ENCODE measurements around the gene ATRAID.
"Not testable (repeated sequence)": the region's sequence is repeated elsewhere in the genome, so short reads cannot be mapped to it uniquely, and the experiment has no call there.

ATRAID gene

DNA sequence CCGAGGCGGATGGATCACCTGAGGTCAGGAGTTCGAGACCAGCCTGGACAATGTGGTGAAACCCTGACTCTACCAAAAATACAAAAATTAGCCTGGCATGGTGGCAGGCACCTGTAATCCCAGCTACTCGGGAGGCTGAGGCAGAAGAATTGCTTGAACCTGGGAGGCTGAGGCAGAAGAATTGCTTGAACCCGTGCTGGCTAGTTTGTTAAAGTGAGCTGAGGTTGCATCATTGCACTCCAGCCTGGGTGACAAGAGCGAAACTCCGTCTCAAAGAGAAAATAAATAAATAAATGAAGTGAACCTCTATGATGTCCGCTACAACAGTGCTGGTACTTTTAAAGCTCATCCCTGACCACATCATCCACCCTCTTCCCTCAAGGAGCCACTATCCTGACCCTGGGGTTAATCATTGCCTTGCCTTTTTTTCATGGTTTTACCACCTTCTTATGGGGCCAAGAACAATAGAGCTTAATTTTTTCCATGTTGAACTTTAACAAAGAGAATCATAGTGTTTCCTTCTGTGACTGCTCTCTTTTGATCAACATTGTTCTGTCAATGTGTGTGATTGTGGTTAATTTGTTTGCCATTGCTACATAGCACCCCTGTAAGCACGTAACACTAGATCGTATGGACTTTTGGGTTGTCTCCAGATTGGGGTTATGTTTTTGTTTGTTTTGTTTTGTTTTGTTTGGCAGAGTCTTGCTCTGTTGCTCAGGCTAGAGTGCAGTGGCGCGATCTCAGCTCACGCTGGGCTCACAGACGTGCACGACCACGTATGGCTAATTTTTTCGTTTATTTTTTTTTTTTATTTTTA is 17.1 kb upstream of the ATRAID start:
- DNase-seq = no peak

- DNase-seq = not testable (repeated sequence)
Observed at GRCh38 chr2:27195799-27196198, 16.0 kb upstream of the ATRAID start.

DNA sequence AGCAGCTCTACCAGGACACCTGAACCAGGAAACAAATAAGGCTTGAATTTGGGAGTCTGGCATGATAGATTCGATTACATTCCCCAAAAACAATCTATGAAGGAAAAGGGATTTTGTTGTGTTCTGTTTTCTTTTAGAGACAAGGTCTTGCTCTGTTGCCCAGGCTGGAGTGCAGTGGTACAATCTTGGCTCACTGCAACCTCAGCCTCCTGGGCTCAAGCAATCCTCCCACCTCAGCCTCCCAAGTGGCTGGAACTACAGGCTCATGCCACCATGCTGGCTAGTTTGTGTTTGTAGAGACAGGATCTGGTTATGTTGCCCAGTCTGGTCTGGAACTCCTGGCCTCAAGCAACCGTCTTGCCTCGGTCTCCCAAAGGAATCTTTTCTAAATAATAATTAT is 13.8 kb upstream of the ATRAID start:
- not testable (repeated sequence) for DNase-seq

DNA sequence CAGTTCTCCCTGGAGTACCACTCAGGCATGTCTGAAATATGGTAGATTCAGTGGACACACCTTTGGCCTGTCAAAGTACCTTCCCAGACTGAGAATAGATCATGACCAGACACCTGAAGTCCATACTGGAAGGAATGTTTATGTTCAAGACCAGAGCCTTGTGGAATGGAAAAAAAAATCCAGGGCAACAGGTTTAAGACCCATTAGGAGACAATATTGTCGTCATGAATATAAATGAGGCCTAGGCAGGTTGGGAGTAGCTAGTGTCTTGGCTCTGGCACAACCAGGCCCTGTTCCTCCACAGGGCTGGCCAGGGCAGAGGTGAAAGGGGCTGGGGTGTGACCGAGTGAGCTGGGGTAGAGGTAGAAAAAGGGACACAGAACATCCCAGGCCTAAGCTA is 13.2 kb upstream of the ATRAID start:
- DNase-seq = no peak

DNA sequence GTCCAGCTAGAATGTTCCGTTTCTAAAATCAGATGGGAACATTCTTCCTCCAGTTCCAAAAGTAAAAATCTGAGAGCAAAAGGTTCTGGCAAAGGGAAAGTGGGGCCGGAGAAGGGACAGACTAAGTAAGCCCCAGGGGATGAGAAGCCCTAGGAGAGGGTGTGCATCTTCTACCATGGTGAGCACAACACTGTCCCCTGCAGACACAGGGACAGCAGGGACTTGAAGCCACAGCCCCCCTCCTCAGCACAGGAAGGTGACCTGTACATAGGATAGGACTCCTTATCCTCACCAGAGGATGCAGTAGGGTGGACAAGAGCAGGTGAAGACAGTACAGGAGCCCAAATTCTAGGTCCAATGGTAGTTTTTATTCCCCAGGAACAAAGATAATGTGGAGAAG is 12.6 kb upstream of the ATRAID start:
- no peak for DNase-seq

- no peak for DNase-seq
Observed at GRCh38 chr2:27201675-27202074, 10.2 kb upstream of the ATRAID start.

GRCh38 chr2:27202854-27203253 is 9.0 kb upstream of the ATRAID start:
- no peak for DNase-seq

DNA sequence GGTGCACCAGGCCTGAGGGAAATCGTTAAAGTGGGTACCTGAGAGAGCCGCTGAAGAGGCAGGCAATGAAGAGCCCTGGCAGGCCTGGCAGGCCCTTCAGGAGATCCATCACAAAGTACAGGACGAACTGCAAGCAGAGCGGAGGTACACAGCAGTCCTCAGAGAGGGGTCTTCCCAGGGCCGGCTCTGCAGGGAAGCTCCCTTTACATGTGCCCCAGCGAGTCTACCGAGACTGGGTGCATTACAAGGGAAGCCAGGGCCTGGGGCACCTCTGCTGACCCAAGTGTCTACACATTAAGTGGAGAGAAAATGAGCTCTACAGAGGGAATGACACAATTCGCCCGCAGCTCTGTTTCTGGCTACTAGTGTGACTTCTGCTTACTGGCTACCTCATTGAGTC is 8.1 kb upstream of the ATRAID start:
- no peak for DNase-seq

DNA sequence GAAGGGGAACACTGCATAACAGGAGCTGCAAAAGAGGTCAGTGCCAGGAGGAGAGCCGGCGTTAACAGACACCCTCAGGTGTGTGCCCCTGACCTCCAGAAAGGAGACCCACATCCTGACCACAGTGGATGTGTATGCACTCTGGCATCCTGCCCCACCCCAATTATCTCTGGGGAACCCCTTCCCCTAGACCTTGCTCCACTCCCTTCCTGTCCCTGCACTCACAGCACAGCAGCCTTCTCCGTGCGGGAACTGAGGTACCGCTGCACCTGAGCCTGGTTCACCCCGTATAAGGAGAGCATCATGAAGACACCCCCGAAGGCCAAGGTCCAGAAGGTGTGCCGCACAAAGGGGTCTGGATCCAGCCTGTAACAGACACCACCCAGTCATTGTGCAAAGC is 7.3 kb upstream of the ATRAID start:
- DNase-seq = no peak

DNA sequence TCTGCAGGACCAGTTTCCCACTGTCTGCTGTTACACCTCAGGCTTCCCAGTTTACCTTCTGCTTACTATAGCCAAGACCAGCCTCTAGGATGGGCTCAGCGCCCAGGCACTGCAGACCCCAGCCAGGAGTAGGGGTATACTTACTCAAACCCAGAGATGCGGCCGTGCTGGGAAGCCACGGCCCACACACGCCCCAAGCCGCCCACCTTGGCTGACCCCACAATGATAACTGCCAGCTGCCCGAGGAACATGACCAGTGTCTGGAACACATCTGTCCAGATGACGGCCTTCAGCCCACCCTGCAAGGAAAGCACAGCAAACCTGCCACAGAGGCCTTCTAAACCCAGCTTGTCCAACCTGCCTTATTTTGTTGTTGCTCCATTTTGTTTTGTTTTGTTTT is 6.6 kb upstream of the ATRAID start:
- no peak for DNase-seq

DNA sequence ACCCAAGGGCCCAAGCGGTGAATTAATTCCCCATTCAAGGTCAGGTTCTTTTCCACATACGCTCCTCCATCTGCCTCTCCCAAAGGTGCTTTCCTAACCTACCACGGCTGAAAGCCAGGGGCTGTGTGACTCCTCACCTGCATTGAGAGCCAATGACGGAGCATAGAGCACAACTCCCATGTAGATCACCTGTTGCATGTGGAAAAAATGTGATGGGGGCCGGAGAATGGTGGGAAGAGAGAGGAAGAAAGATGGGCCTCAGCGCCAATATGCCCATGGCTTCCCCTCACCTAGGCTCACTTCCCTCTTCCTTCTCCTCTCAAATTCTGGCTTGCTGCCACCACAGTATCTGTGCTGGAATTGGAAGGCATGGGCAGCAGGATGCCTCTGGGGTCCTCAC is 5.5 kb upstream of the ATRAID start:
- DNase-seq = no peak

GRCh38 chr2:27208486-27209050 is 3.3 kb upstream of the ATRAID start:
- DNase-seq = no peak

GRCh38 chr2:27209621-27210401 is 2.0 kb upstream of the ATRAID start:
- DNase-seq = no peak

- no peak for DNase-seq
Observed at GRCh38 chr2:27211241-27211942, 449 bp upstream of the ATRAID start.

DNA sequence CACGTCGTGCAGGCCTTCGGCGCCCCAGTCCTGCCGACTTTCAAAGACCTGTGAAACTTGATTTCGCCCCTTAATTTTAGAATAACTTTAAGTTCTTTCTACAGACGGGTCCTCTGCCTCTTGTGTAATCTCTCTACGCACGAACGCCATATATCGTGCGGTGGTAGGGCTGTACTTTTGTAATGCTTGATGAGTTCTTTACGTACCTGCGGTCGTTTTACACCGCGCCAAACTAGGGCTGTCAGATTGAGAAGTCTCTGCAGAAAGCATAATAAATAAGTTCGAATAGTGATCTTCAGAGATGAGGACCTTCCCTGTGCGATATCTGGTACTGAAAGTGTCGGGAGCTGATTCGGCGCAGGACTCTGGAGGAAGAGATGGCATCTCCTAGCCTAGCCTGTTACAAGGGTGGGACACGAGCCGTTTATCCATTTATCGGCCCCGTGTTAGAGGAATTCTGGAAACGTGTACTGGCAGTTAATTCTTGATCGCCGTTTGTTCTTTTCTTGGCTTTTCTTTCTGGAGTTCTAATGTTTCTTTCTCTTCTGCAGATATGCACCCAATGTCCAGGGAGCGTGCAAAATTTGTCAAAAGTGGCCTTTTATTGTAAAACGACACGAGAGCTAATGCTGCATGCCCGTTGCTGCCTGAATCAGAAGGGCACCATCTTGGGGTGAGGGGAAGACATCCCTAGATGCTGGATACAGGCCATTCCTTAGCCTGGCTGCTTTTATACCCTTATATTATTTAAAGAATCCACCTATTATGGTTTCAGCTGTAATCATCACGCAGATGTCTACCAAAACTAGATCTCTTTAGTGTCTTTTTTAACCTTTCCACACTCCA is 1.0 kb downstream of the ATRAID start:
- DNase-seq = peak; percentile 65

DNA sequence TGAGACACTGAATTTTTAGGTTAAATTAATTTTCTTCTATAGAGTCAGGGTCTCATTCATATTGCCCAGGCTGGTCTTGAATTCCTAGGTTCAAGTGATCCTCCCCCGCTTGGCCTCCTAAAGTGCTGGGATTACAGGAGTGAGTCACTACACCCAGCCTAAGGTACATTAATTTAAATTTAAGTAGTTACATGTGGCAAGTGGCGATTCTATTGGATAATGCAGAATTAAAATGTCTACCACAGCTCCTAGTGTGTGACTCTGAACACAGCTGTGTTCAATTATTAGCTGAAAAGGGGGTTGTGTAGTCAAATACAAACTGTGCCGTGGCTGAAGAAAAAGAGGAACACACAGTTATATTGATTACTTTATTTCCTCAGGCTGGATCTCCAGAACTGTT is 3.1 kb downstream of the ATRAID start:
- DNase-seq = peak; percentile 88

DNA sequence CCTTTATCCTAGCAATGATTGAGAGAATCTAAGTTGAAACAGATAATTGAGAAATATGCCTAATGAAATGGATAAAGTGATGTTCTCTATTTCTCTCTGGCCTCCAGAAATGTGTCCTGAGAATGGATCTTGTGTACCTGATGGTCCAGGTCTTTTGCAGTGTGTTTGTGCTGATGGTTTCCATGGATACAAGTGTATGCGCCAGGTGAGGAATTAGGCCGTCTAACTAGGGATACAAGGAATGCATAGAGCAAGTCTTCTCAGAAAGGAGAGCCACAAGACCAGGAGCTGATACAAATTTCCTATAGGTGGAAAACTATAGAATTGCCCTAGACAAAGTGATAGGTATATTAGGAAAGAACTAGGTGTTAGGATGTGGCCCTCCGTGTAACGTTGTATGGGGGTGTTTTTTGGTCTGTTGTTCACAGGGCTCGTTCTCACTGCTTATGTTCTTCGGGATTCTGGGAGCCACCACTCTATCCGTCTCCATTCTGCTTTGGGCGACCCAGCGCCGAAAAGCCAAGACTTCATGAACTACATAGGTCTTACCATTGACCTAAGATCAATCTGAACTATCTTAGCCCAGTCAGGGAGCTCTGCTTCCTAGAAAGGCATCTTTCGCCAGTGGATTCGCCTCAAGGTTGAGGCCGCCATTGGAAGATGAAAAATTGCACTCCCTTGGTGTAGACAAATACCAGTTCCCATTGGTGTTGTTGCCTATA is 4.7 kb downstream of the ATRAID start:
- DNase-seq = no peak

- peak; percentile 87 for DNase-seq
Observed at GRCh38 chr2:27217173-27218121, 5.6 kb downstream of the ATRAID start, which contains the start of gene CAD. Gene CAD, plus strand, starts transcription at chr2:27217369. Its CDS starts 183 bp downstream, at chr2:27217552.

DNA sequence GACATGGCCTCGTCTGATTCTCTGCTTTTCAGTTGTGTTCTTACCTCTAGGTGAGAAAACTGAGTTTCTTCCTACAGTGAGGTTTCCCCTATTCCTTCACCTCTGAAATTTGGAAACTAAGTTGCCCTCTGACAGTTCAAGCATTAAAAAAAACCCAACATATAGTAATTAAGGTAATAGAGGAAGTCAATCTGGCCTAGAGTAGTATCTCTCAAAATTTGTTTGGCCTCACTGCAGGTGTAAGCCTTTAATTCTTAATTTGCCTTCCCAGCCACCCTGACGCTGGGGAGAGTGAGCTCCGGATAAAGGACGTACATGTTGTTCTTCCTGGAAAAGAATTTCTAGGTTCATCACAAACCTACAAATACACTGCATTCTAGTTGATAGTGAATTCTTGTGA is 6.8 kb downstream of the ATRAID start:
- DNase-seq = no peak

- no peak for DNase-seq
Observed at GRCh38 chr2:27219091-27219490, 7.2 kb downstream of the ATRAID start.

Measured in fibroblast of skin of right biceps (primary cell).